ENCODE results near the gene CTU1. TPM values are rescaled to one million over a fixed set of nuclear protein-coding genes. Genes with fewer than 3 reads are reported as not detected.
A peak's percentile ranks its signal among the peaks of the same experiment; 100 is the strongest.

The CTU1 gene
- total and polyA plus RNA-seq, 2 of the 4 experiments (the other 2 are of a cell fraction), result 2.0 to 3.3 TPM

DNA sequence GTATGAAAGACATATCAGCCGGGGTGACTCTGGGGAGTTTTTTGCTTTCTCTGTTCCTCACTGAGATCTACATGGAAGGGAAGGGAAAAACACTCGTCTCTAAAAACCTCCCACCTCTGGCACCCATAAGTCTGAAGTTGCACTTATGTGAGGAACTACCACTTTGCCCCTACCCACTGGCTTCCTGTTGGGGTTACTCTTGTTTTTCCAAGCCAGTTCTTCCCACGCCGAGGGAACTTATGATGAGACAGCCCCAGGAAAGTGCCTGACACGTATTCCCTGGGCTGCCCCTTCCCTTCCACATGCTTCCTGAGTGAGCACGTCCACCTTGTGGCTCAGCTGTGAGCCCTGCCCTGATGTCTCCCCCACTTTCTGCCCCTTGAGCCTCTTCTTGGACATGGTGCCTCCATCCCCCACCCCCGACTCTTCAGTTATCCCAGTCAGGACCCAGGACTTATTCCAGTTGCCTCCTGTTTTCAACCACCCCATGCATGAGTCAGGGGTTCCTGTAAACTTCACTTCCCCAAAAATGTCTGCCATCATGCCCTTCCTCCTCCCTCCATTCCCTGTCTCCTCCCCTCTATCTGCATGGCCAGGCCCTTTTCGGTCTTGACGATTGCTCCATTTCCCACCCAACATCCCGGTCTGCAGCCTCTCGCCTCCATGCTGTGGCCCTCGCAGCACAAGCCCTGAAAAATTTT, 28.8 kb upstream of the CTU1 start:
- Histone ChIP-seq H4K8ac (ENCODE audit: low read depth in 2 of 2, low read length in 2 of 2) (no peak overlapping the region), H2AFZ (replicated peaks; ENCODE audit: low read length, poor library complexity) (peak overlapping the region; percentile 35), H3K56ac (ENCODE audit: extremely low read depth, insufficient read depth, low read length) (no peak overlapping the region), H2BK20ac (ENCODE audit: low read depth, low read length) (no peak overlapping the region), H3K14ac (replicated peaks; ENCODE audit: low read depth, low read length) (no peak overlapping the region), H2BK5ac (ENCODE audit: low read depth, low read length, poor library complexity, severe bottlenecking) (no peak overlapping the region), H3K23ac (ENCODE audit: low read depth, low read length) (no peak overlapping the region), H3K4ac (ENCODE audit: low read depth, low read length) (no peak overlapping the region), H2AK9ac (replicated peaks; ENCODE audit: low read depth, low read length, poor library complexity) (peak overlapping the region; percentile 42), H3K79me1 (ENCODE audit: low read depth in 1 of 2, low read length in 2 of 2) (no peaks in the 10 kb centered on the region), H3K9me3 (ENCODE audit: control insufficient read depth, insufficient read depth, low read length) (no peaks in the 10 kb centered on the region), H3K4me3 (ENCODE audit: insufficient read depth, low read depth, low read length) (no peak overlapping the region), H3K36me3 (ENCODE audit: control insufficient read depth, insufficient read depth, low read length) (no peaks in the 10 kb centered on the region), H2AK5ac (ENCODE audit: low read depth, low read length) (no peak overlapping the region), H3K4me1 (ENCODE audit: control insufficient read depth, insufficient read depth, low read length) (no peaks in the 10 kb centered on the region), H3K27ac (ENCODE audit: insufficient read depth, low read length) (no peak overlapping the region), H3K4me2 (ENCODE audit: low read depth, low read length) (no peak overlapping the region), H2BK120ac (ENCODE audit: low read depth, low read length) (no peak overlapping the region), H4K20me1 (ENCODE audit: insufficient read depth, low read length) (no peaks in the 10 kb centered on the region), H3K9ac (ENCODE audit: low read depth, low read length) (no peak overlapping the region), H4K91ac (ENCODE audit: insufficient read depth, low read depth, low read length) (no peak overlapping the region), H3K18ac (ENCODE audit: low read depth, low read length) (no peak overlapping the region), H2BK15ac (ENCODE audit: low read depth, low read length) (no peak overlapping the region), H3K9me1 (ENCODE audit: insufficient read depth, low read length) (no peaks in the 10 kb centered on the region), H3K27me3 (ENCODE audit: control insufficient read depth, insufficient read depth, low read length) (peaks cover 7% of the 10 kb centered on the region), H4K5ac (ENCODE audit: low read depth, low read length) (no peak overlapping the region)
- TF ChIP-seq CHD1 (IDR thresholded peaks at IDR 0.05; ENCODE audit: low read depth, low read length) (no peak), SMC3 (IDR thresholded peaks at IDR 0.05; ENCODE audit: low read depth, low read length) (no peak), BHLHE40 (IDR thresholded peaks at IDR 0.05; ENCODE audit: low read depth, low read length) (no peak), CEBPB (IDR thresholded peaks at IDR 0.05; ENCODE audit: low read depth, low read length) (no peak), MXI1 (IDR thresholded peaks at IDR 0.05; ENCODE audit: borderline replicate concordance, low read depth, low read length) (no peak), POLR2A (IDR thresholded peaks at IDR 0.05; ENCODE audit: low read depth, low read length) (no peak)
- TF ChIP-seq, protein P1, sequence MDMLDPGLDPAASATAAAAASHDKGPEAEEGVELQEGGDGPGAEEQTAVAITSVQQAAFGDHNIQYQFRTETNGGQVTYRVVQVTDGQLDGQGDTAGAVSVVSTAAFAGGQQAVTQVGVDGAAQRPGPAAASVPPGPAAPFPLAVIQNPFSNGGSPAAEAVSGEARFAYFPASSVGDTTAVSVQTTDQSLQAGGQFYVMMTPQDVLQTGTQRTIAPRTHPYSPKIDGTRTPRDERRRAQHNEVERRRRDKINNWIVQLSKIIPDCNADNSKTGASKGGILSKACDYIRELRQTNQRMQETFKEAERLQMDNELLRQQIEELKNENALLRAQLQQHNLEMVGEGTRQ (IDR thresholded peaks at IDR 0.05; ENCODE audit: low read depth, low read length), result no peak
- TF ChIP-seq, protein P2, sequence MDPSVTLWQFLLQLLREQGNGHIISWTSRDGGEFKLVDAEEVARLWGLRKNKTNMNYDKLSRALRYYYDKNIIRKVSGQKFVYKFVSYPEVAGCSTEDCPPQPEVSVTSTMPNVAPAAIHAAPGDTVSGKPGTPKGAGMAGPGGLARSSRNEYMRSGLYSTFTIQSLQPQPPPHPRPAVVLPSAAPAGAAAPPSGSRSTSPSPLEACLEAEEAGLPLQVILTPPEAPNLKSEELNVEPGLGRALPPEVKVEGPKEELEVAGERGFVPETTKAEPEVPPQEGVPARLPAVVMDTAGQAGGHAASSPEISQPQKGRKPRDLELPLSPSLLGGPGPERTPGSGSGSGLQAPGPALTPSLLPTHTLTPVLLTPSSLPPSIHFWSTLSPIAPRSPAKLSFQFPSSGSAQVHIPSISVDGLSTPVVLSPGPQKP (IDR thresholded peaks at IDR 0.05; ENCODE audit: borderline replicate concordance, low read depth, low read length), result no peak
- WGBS, 2 experiments (ENCODE audit: extremely low coverage in 2 of 2, insufficient read length in 1 of 2), result 50% methylated on average over 1 of the region's 12 CpGs; no CpG with 5 or more reads in 1 of the 2 experiments
- dilution Hi-C loops (cut with HindIII; ENCODE audit: low sequenced_read_pairs, unreplicated experiment) (no loop called here), in situ Hi-C loops (cut with MboI; ENCODE audit: low sequenced_read_pairs) (no loop called here), intact Hi-C loops (cut with micrococcal nuclease) (no loop called here)
- no peak for DNase-seq
- ChIA-PET POLR2A (ENCODE audit: unreplicated experiment) (no interaction called here), CTCF (no interaction called here)
- no TSS peak for BruUV-seq (replicated peaks)
- ATAC-seq (ENCODE audit: low read depth), result no peak

Measured in IMR-90 (cell line).